BLaER1 (cell line): ENCODE measurements around the gene UTP11.
A peak's percentile ranks its signal among the peaks of the same experiment; 100 is the strongest.

Source experiments
- H3K27ac ChIP-seq: shearing (Covaris generic); formaldehyde crosslinking; 2 replicates; pipeline ENCODE4 v1.8.1; 2022
- H3K27me3 ChIP-seq: shearing (Covaris generic); formaldehyde crosslinking; 2 replicates; pipeline ENCODE4 v1.8.1; 2022
- H3K36me3 ChIP-seq: shearing (Covaris generic); formaldehyde crosslinking; 2 replicates; pipeline ENCODE4 v1.8.1; 2022
- H3K4me1 ChIP-seq: shearing (Covaris generic); formaldehyde crosslinking; 2 replicates; pipeline ENCODE4 v1.8.1; 2022
- H3K4me2 ChIP-seq: shearing (Covaris generic); formaldehyde crosslinking; 2 replicates; pipeline ENCODE4 v1.8.1; 2022
- H3K4me3 ChIP-seq: shearing (Covaris generic); formaldehyde crosslinking; 2 replicates; pipeline ENCODE4 v1.8.1; 2022
- H3K9ac ChIP-seq: shearing (Covaris generic); formaldehyde crosslinking; 2 replicates; pipeline ENCODE4 v1.8.1; 2022
- H3K9me3 ChIP-seq: shearing (Covaris generic); formaldehyde crosslinking; 2 replicates; pipeline ENCODE4 v1.8.1; 2022
- H4K20me1 ChIP-seq: shearing (Covaris generic); formaldehyde crosslinking; 2 replicates; pipeline ENCODE4 v1.8.1; 2022
- Cebpa-rat ChIP-seq: shearing (Covaris generic); IDR thresholded peaks from 2 replicates; pipeline ENCODE4 v1.8.1; 2022

UTP11 gene

DNA sequence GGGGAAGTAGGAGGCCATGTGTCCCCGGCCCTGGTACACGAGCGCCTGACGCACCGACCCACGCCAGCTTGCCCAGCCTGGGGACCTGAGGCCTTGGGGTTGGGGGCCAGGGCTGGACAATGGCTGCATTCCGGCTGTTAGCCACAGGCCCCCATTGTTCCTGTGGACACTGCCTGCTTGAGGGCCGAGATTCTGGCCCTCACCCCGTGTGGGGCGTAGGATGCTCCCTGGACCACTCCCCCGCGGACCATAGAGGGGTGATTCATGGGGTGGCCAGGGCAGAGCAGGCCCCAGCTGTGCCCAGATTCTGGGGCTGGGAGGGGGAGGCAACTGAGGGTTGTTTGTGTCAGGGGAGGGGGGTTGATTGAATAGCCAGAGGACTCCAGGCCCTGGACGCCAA is 22.3 kb downstream of the UTP11 start:
- H4K20me1 ChIP-seq = no peaks in the 10 kb centered on the region
- H3K4me2 ChIP-seq = no peak overlapping the region
- no peaks in the 10 kb centered on the region for H3K36me3 ChIP-seq
- no peaks in the 10 kb centered on the region for H3K9me3 ChIP-seq
- H3K27ac ChIP-seq = no peak overlapping the region
- H3K9ac ChIP-seq = no peak overlapping the region
- H3K4me3 ChIP-seq = no peak overlapping the region
- TF ChIP-seq Cebpa-rat = no peak
- H3K27me3 ChIP-seq = no peaks in the 10 kb centered on the region
- peaks cover 49% of the 10 kb centered on the region for H3K4me1 ChIP-seq

DNA sequence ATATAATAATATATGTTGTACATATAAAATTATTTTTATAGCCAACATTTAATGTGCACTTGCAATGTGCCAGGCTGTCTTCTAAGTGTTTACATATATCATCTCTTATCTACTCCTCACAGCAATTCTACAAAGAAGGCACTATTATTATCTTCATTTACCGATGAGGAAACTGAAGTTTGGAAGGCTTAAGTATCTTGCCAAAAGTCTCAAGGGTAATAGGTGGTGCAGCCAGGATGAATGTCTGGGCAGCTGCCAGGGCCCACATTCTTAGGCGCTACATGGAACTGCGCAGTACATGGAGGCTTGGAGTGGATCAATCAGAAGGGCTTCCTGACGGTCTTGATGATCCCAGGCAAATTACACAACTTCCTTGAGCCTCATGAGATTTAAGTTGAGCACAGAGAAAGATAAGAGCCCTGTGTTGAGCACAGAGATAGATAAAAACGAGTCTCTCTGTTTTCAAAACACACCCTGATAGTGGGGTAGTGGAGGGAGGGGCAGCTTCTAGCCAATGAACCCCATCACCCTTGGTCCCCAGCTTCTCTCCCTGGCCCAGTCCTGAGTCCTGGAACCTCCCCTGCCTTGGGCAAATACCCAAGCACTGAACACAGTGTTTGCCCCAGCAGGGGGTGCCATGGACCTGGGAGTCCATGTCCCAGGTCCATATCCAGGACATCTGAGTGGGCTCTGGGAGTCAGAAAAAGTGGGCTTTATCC is 24.8 kb downstream of the UTP11 start:
- Histone ChIP-seq H3K4me2 (no peak overlapping the region), H3K9ac (no peak overlapping the region), H3K36me3 (no peaks in the 10 kb centered on the region), H3K4me1 (peaks cover 32% of the 10 kb centered on the region), H4K20me1 (peaks cover 11% of the 10 kb centered on the region; the same call in 1 of the 2 replicates), H3K4me3 (no peak overlapping the region), H3K27ac (no peak overlapping the region), H3K27me3 (peaks cover 15% of the 10 kb centered on the region), H3K9me3 (no peaks in the 10 kb centered on the region)
- TF ChIP-seq Cebpa-rat = no peak

DNA sequence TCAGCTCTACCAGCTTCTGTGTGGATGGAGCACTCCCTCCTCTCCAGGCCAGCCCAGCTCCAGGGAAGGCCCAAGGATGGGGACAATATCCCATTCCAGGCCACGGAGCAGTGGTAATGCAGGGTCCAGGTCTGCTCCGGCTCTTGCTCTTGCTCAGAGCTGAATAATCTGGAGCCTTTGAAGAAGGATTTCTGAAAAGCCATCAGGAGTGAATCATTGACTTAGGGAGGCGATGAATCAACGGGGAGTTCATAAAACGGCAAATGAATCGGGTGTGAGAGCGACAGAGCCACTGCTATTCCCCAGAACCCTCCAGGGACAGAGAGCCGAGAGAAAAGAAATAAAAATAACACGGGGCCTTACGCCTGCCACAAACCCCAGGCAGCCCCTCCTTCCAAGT is 26.3 kb downstream of the UTP11 start:
- Histone ChIP-seq H3K36me3 (no peaks in the 10 kb centered on the region), H3K27me3 (peaks cover 30% of the 10 kb centered on the region), H3K4me3 (no peak overlapping the region), H3K27ac (no peak overlapping the region), H3K4me2 (peak overlapping the region; percentile 74), H3K9ac (no peak overlapping the region), H4K20me1 (peaks cover 23% of the 10 kb centered on the region; the same call in 1 of the 2 replicates), H3K9me3 (no peaks in the 10 kb centered on the region), H3K4me1 (peaks cover 24% of the 10 kb centered on the region)
- TF ChIP-seq Cebpa-rat = no peak

DNA sequence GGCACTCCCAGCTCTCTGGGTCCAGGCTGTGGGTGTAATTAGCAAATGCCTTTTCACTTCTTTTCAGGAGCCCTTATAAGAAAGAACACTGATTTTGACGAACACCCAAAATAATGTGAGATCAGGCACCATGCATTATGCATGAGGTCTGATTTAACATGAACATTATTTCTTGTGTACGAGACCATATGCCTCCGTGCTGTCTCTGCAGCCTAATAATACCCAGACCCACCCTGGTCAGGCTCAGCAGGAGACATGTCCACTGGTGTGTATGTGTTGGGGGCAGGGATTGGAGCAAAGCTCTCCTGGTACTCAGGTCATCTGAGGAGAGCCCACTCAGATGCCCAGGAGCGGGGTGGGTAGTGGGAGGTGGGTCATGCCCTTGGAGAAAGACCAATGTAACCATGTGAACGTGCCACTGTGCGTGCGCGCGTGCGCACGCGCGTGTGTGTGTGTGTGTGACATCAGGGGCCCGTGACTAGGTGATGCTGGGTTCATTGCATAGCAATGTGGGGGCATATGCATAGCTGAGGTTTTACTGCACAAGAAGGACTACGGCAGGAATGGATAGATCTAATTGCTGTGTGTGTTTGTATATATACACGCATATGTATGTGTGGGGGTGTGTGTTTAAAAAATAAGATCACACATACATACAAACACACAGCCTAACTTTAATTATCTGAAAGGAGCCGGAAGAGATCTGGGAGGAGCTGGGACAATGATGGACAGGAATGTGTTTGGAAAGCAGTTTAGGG is 27.0 kb downstream of the UTP11 start:
- Histone ChIP-seq H3K4me1 (peaks cover 18% of the 10 kb centered on the region), H3K9me3 (no peaks in the 10 kb centered on the region), H3K27me3 (peaks cover 37% of the 10 kb centered on the region), H4K20me1 (peaks cover 30% of the 10 kb centered on the region), H3K36me3 (no peaks in the 10 kb centered on the region), H3K4me2 (peak overlapping the region; percentile 74), H3K9ac (no peak overlapping the region), H3K4me3 (no peak overlapping the region), H3K27ac (no peak overlapping the region)
- no peak for TF ChIP-seq Cebpa-rat

DNA sequence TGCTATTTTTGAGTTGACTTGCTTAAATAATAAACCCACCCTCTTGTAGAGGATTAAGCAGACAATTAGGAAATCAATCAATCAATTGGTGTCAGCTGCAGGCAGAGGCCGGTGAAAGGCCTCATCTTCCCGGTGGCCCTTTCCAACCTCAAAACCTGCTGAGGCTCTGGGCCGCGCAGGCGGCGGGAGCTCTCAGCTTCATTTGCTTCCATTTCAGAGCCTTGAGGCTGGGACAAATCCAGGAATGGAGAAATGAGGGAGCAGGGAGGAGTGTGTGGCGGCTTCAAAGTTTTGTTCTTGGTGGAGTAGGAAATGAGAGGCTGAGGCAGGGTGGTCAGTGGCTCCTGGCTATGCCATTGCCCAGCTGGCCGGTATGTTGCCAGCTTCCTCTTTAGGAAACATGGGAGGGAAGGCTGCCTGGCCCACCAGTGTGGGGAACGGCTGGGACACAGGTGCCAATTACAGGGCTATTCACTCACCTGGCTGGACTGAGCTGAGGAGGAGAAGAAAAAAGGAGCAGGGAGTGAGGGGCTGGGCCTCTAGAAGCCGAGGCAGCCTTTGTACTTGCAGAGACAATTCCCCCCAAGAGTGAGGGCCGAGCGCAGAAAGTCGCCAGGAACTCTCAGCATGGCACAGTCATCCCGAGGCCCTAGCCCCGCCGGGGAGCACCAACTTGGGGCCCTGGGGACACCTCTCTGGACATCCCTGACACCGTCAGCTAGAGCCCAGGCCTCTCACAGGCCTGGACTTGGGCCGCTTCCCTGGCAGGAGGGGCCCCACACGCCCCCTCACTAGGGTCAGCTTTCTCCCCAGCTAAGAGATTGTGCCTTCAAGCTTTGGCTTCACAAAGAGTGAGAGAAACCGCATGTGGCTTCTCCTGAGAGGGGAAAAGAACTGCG is 29.7 kb downstream of the UTP11 start:
- no peak overlapping the region for H3K9ac ChIP-seq
- peaks cover 49% of the 10 kb centered on the region for H4K20me1 ChIP-seq
- H3K27me3 ChIP-seq = peaks cover 62% of the 10 kb centered on the region
- H3K27ac ChIP-seq = no peak overlapping the region
- no peak overlapping the region for H3K4me2 ChIP-seq
- H3K4me3 ChIP-seq = no peak overlapping the region
- no peaks in the 10 kb centered on the region for H3K9me3 ChIP-seq
- H3K36me3 ChIP-seq = no peaks in the 10 kb centered on the region
- peaks cover 24% of the 10 kb centered on the region for H3K4me1 ChIP-seq
- no peak for TF ChIP-seq Cebpa-rat

DNA sequence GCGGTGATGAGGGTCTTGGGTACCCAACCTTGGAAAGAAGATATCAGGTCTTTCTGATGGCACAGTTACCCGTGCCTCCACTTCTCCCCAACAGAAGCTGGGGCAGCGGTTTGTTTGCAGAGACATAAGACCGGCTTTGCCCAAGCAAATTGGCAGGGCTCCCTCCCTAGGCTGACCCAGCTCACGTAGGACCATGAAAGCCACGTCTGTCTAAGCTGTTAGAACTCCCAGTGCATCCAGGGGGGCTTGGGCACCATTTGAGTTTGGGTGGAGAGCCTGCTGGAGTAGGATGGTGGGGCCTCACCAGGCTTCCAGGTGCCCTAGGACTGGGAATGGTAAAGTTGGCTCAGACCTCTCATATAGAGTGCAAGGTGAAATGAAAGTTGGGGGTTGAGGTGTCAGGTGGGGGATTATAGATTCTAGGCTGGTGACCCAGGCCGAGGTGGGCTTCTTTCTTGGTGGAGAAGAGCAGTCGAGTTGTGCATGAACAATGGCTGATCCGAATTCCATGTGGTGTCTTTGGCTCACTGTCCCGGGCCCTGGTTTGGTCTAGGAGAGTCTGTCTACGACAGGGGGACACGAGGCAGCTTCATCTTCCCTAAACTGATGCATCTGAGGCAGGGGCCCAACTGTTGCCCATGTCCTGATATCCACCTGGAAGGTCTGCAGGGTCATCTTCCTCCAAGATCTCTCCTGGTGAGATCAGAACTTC is 30.7 kb downstream of the UTP11 start:
- H3K4me3 ChIP-seq = no peak overlapping the region
- H3K4me2 ChIP-seq = no peak overlapping the region
- H3K36me3 ChIP-seq = no peaks in the 10 kb centered on the region
- H3K4me1 ChIP-seq = peaks cover 24% of the 10 kb centered on the region
- H3K9me3 ChIP-seq = no peaks in the 10 kb centered on the region
- no peak for TF ChIP-seq Cebpa-rat
- H4K20me1 ChIP-seq = peaks cover 58% of the 10 kb centered on the region
- H3K27ac ChIP-seq = no peak overlapping the region
- H3K27me3 ChIP-seq = peaks cover 72% of the 10 kb centered on the region
- H3K9ac ChIP-seq = no peak overlapping the region

DNA sequence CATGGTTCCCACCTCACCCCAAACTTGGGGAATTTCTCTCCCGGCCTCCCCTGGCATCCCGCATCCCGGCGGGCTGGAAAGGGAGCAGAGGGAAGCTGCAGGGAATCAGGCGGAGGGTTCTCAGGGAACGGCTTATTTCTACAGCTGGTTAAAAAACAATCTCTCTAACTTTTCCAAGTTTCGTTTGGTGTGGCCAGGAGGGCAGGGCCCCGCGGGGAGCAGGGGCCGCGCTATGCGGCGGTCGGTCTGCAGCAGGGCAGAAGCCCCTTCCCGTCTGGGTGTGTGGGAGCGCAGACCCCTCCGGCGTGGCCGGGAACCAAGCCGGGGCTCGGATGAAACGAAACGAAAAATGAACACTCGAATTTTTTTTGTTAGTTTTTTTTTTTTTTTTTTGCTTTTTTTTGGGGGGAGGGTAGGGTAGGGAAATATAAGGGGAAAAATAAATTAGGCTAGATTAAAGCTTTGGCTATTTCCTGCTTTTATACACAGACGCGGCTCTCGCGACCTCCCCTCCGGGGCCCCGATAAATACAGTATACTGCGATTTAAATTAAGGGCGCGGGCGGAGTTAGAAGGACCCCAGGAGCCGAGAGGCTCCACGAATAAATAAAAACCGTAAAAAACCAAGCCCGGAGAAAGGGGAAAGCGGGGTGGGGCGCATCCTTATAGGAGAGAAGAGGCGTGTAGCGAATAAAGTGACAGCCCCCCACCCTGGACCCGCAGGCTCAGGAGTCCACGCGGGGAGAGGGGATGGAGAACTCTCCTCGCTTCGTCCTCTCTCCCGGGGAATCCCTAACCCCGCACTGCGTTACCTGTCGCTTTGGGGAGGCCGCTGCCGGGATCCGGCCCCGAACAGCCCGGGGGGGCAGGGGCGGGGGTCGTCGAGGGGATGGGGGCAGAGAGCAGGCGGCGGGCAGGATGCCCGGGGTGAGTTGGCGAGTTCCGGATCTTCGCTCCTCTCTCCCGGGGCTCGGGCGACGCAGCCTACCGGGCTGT is 32.0 kb downstream of the UTP11 start:
- peak overlapping the region; percentile 52 for H3K4me2 ChIP-seq
- H3K4me3 ChIP-seq = 0 out of 2 replicates have a peak overlapping the region, but pooled peaks have one; percentile 42
- H4K20me1 ChIP-seq = peaks cover 65% of the 10 kb centered on the region
- peaks cover 80% of the 10 kb centered on the region for H3K27me3 ChIP-seq
- peaks cover 11% of the 10 kb centered on the region for H3K4me1 ChIP-seq
- H3K36me3 ChIP-seq = no peaks in the 10 kb centered on the region
- no peaks in the 10 kb centered on the region for H3K9me3 ChIP-seq
- no peak for TF ChIP-seq Cebpa-rat
- no peak overlapping the region for H3K27ac ChIP-seq
- H3K9ac ChIP-seq = no peak overlapping the region

DNA sequence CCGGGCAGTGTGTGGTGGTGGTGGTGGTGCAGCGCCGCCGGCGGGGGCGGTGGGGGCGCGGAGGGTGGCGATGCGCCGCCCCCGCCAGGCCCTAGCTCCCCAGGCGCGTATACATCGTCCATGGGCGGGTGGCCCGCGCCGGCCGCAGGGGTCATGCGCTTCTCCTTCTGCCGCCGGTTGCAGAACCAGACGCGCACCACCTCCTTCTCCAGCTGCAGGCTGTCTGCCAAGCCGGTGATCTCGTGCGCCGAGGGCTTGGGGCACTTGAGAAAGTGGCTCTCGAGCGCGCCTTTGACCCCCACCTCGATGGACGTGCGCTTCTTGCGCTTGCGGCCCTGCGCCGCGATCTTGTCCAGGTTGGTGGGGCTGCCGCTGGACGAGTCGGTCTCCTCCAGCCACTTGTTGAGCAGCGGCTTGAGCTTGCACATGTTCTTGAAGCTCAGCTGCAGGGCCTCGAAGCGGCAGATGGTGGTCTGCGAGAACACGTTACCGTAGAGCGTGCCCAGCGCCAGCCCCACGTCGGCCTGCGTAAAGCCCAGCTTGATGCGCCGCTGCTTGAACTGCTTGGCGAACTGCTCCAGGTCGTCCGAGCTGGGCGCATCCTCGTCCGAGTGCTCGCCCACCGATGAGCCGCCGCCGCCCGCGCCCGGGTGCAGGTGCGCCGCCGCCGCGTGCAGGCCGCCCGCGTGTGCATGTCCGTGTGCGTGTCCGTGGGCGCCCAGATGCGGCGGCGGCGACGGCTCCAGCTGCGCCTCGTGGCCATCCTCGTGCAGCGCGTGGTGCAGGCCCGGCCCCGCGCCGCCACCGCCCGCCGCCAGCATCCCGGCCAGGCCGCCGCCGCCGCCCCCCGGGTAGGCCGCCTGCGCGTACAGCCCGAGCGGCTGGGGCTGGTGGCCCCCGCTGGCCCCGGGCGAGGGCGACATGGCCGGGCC is 33.1 kb downstream of the UTP11 start:
- Histone ChIP-seq H3K27me3 (peaks cover 80% of the 10 kb centered on the region), H3K4me3 (peak overlapping the region; percentile 73), H3K9ac (no peak overlapping the region), H3K27ac (no peak overlapping the region), H3K4me1 (peaks cover 8% of the 10 kb centered on the region), H4K20me1 (peaks cover 65% of the 10 kb centered on the region), H3K36me3 (no peaks in the 10 kb centered on the region), H3K9me3 (no peaks in the 10 kb centered on the region), H3K4me2 (peak overlapping the region; percentile 99)
- TF ChIP-seq Cebpa-rat = no peak
